ENCODE measurements around the gene MRPL14. TPM values are rescaled to one million over a fixed set of nuclear protein-coding genes. Genes with fewer than 3 reads are reported as not detected.

The MRPL14 gene
- total and polyA plus RNA-seq, 4 donors, result 34.6 to 118 (median 40.9) TPM

- Histone ChIP-seq H3K9me3 (ENCODE audit: control insufficient read depth in 4 of 4, low read length in 3 of 4) (no peaks in the 10 kb centered on the region), H3K27me3 (ENCODE audit: control insufficient read depth in 4 of 4, insufficient read depth in 4 of 4, low read length in 3 of 4) (no peaks in the 10 kb centered on the region), H3K36me3 (ENCODE audit: control insufficient read depth in 4 of 4, insufficient read depth in 3 of 4, low read depth in 1 of 4, low read length in 3 of 4) (no peaks in the 10 kb centered on the region), H3K9ac (ENCODE audit: low read depth in 1 of 2, low read length in 2 of 2) (no peak overlapping the region), H3K4me1 (ENCODE audit: control insufficient read depth in 4 of 4, insufficient read depth in 4 of 4, low read length in 3 of 4) (no peaks in the 10 kb centered on the region), H3K4me3 (ENCODE audit: low read depth in 1 of 3, low read length in 3 of 3) (no peak overlapping the region), H3K27ac (ENCODE audit: low read depth in 1 of 2, low read length in 2 of 2) (no peak overlapping the region)
- no peak for TF ChIP-seq RXRA (IDR thresholded peaks at IDR 0.05)
- no peak for TF ChIP-seq SP1 (IDR thresholded peaks at IDR 0.05)
- TF ChIP-seq EGR1 (IDR thresholded peaks at IDR 0.05; ENCODE audit: low read depth in 2 of 2), result no peak
- no peak for TF ChIP-seq FOXA1 (IDR thresholded peaks at IDR 0.05)
- TF ChIP-seq REST (IDR thresholded peaks at IDR 0.05), result no peak
- TF ChIP-seq, protein P1, sequence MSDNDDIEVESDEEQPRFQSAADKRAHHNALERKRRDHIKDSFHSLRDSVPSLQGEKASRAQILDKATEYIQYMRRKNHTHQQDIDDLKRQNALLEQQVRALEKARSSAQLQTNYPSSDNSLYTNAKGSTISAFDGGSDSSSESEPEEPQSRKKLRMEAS (IDR thresholded peaks at IDR 0.05), result no peak
- TF ChIP-seq FOXA2 (IDR thresholded peaks at IDR 0.05), result no peak
- TF ChIP-seq, protein P2, sequence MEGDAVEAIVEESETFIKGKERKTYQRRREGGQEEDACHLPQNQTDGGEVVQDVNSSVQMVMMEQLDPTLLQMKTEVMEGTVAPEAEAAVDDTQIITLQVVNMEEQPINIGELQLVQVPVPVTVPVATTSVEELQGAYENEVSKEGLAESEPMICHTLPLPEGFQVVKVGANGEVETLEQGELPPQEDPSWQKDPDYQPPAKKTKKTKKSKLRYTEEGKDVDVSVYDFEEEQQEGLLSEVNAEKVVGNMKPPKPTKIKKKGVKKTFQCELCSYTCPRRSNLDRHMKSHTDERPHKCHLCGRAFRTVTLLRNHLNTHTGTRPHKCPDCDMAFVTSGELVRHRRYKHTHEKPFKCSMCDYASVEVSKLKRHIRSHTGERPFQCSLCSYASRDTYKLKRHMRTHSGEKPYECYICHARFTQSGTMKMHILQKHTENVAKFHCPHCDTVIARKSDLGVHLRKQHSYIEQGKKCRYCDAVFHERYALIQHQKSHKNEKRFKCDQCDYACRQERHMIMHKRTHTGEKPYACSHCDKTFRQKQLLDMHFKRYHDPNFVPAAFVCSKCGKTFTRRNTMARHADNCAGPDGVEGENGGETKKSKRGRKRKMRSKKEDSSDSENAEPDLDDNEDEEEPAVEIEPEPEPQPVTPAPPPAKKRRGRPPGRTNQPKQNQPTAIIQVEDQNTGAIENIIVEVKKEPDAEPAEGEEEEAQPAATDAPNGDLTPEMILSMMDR (IDR thresholded peaks at IDR 0.05; ENCODE audit: low read depth, low read length, missing input control), result no peak
- no peak for TF ChIP-seq ZBTB33 (IDR thresholded peaks at IDR 0.05)
- DNase-seq (ENCODE audit: low spot score), result no peak
- WGBS, result 78% methylated on average over 7 of the region's 7 CpGs
Measured at GRCh38 chr6:44166116-44166515, 38.9 kb upstream of the MRPL14 start.

- no peaks in the 10 kb centered on the region for H3K36me3 ChIP-seq (ENCODE audit: control insufficient read depth in 4 of 4, insufficient read depth in 3 of 4, low read depth in 1 of 4, low read length in 3 of 4)
- no peak for DNase-seq (ENCODE audit: low spot score)
- H3K9me3 ChIP-seq (ENCODE audit: control insufficient read depth in 4 of 4, low read length in 3 of 4), result no peaks in the 10 kb centered on the region
- H3K27ac ChIP-seq (ENCODE audit: low read depth in 1 of 2, low read length in 2 of 2), result no peak overlapping the region
- no peaks in the 10 kb centered on the region for H3K27me3 ChIP-seq (ENCODE audit: control insufficient read depth in 4 of 4, insufficient read depth in 4 of 4, low read length in 3 of 4)
- no peak for TF ChIP-seq NR2F2 (IDR thresholded peaks at IDR 0.05)
- TF ChIP-seq YY1 (IDR thresholded peaks at IDR 0.05), result no peak
- TF ChIP-seq EGR1 (IDR thresholded peaks at IDR 0.05; ENCODE audit: low read depth in 2 of 2), result no peak
- TF ChIP-seq, protein P3, sequence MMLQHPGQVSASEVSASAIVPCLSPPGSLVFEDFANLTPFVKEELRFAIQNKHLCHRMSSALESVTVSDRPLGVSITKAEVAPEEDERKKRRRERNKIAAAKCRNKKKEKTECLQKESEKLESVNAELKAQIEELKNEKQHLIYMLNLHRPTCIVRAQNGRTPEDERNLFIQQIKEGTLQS (IDR thresholded peaks at IDR 0.05), result no peak
- no peak for TF ChIP-seq RAD21 (IDR thresholded peaks at IDR 0.05)
- TF ChIP-seq FOXA2 (IDR thresholded peaks at IDR 0.05), result no peak
- WGBS, result 87% methylated on average over 8 of the region's 8 CpGs
- no peaks in the 10 kb centered on the region for H3K4me1 ChIP-seq (ENCODE audit: control insufficient read depth in 4 of 4, insufficient read depth in 4 of 4, low read length in 3 of 4)
- H3K4me3 ChIP-seq (ENCODE audit: low read depth in 1 of 3, low read length in 3 of 3), result no peak overlapping the region
- no peak overlapping the region for H3K9ac ChIP-seq (ENCODE audit: low read depth in 1 of 2, low read length in 2 of 2)
Measured at GRCh38 chr6:44162876-44163625, 35.8 kb upstream of the MRPL14 start.

Measured in liver (tissue), 9 donors.